Activated T-helper 1 cell treated with anti-CD3 and anti-CD28 coated beads, Interleukin-12 subunit alpha, Interleukin-12 subunit beta, Interleukin-2, Interleukin-4 antibody, amounts not matched to agents 30 ng/mL and 10 ng/mL and 1 ng/mL, durations not matched to agents 14 hours and 24 hours and 36 hours (primary cell): Measurements from ENCODE around the gene CACNA1C. TPM values are rescaled to one million over a fixed set of nuclear protein-coding genes. Genes with fewer than 3 reads are reported as not detected.

Source experiments
- DNase-seq: peaks from one replicate; pipeline ENCODE4 v3.0.0; 2021; ENCODE audit warnings: low spot score
- H3K27ac Mint-ChIP-seq: one replicate; pipeline ENCODE4 v1.8.0; 2021; ENCODE audit warnings: mild to moderate bottlenecking, mixed read lengths
- H3K27me3 Mint-ChIP-seq: one replicate; pipeline ENCODE4 v1.8.0; 2022; ENCODE audit warnings: mild to moderate bottlenecking, moderate library complexity, mixed read lengths; ENCODE audit not compliant: insufficient read depth
- H3K36me3 Mint-ChIP-seq: one replicate; pipeline ENCODE4 v1.8.0; 2021; ENCODE audit warnings: low read depth, mixed read lengths
- H3K4me1 Mint-ChIP-seq: one replicate; pipeline ENCODE4 v1.8.0; 2021; ENCODE audit warnings: low read depth, mixed read lengths
- H3K4me3 Mint-ChIP-seq: one replicate; pipeline ENCODE4 v1.8.0; 2021; ENCODE audit warnings: mild to moderate bottlenecking, moderate library complexity, mixed read lengths
- H3K9me3 Mint-ChIP-seq: one replicate; pipeline ENCODE4 v1.8.0; 2021; ENCODE audit warnings: mixed read lengths
- intact Hi-C: fragments of 100-400 bp; cut with micrococcal nuclease; formaldehyde crosslinking; loops from one replicate; pipeline ENCODE4 v1.15.1; 2024
- total RNA-seq: library from RNA; stranded (reverse); gene quantifications from 2 replicates; pipeline ENCODE4 v1.2.3, GENCODE V29; 2022

The CACNA1C gene
- total RNA-seq, 1 donor from 2014 or later: 0.18 TPM

DNA sequence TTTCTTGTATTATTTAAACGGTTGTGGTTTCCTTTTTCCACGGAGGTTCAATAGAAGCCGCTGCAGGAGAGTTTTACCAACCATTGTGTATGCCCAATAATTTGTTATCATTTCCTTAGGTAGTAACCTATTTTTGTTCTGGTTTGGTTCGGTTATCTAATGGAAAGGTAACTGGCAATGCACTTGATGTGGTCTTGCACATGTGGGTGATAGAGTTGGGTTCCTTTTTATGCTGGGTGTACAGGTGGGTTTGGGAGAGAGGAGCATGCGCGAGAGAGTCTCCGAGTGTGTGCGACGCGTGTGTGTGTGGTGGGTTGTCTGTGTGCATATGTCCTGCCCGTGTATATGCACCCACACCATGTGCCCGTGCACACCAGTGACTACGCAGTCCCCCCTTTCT, 639.3 kb downstream of the CACNA1C start:
- peak overlapping the region; percentile 84 for H3K4me3 Mint-ChIP-seq
- peaks cover 16% of the 10 kb centered on the region for H3K27me3 Mint-ChIP-seq
- H3K27ac Mint-ChIP-seq: peak overlapping the region; percentile 86
- no peaks in the 10 kb centered on the region for H3K9me3 Mint-ChIP-seq
- peaks cover 39% of the 10 kb centered on the region for H3K4me1 Mint-ChIP-seq
- H3K36me3 Mint-ChIP-seq: peaks cover 3% of the 10 kb centered on the region
- intact Hi-C loops: loop anchor here (1.0 to 10.0 kb wide), 4 partner anchors 60 to 687 kb away; partner anchors contain the start of genes DCP1B, FOXM1 and RHNO1
- DNase-seq: no peak

DNA sequence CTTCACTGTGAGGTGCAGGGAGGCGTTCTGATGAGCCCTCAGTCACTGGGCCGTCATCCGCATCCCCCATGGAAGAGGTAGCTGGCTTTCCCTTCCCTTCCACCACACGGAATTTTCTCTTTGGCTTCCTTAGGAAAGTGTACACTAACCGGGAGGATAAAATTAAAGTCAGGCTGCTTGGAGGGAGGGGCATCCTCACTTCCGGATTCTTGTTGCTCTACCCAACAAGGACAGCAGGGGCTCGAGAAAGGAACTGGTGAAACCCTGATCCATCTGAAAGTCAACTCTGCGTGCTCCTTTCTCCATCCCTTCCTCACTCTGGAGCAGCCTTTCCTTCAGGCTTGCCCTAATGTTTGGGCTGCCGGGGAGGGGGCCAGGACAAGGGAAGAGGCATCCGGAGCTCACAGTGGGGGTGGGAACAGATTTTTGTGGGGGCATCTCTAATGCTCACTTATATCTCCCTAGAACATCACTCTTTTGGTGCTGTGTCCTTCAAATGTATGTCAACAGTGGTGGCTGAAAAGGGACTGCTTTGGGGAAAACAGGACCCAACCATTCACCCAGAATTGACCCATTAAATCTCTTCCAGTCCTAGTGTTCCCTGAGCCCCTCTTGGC, 640.6 kb downstream of the CACNA1C start:
- intact Hi-C loops: loop anchor here (5.0 to 10.0 kb wide), 3 partner anchors 184 to 689 kb away; partner anchors contain the start of genes DCP1B, FOXM1 and RHNO1
- Mint-ChIP-seq H3K9me3 (no peaks in the 10 kb centered on the region), H3K27ac (no peak overlapping the region), H3K4me3 (peak overlapping the region; percentile 45), H3K4me1 (peaks cover 39% of the 10 kb centered on the region), H3K36me3 (peaks cover 3% of the 10 kb centered on the region), H3K27me3 (peaks cover 17% of the 10 kb centered on the region)
- DNase-seq: no peak

DNA sequence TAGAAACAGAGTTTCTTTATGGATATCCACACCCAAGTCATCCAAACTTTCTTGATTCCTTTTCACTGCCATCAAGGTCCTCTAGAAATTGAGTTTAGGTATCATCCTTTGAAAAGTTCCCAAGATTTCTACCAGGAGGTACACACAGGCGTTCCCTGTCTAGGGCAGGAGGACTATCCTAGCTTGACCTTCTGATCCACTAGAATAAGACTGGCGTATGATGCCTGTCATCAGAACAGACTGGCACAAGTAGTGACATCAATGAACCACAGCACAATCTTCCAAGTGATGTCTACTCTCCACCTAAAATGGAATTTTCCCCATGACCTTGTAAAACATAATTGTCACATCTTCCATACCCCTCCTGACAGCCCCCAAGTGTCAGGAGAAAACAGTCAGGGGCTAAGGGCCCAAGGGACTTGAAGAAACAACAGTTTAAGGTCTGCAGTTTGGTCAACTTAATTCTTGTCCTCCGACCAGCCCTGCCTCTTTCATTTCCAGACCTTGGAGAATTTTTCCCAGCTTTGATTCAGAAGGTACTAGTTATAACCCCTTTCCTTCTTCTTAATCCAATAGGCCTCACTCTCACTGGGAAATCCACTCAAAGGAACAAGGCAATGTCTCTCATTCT, 641.3 kb downstream of the CACNA1C start:
- Mint-ChIP-seq H3K36me3 (peaks cover 3% of the 10 kb centered on the region), H3K4me1 (peaks cover 39% of the 10 kb centered on the region), H3K4me3 (no peak overlapping the region), H3K27me3 (peaks cover 17% of the 10 kb centered on the region), H3K27ac (no peak overlapping the region), H3K9me3 (no peaks in the 10 kb centered on the region)
- DNase-seq: no peak
- intact Hi-C loops: loop anchor here (5.0 to 10.0 kb wide), 3 partner anchors 183 to 689 kb away; partner anchors contain the start of genes DCP1B, FOXM1 and RHNO1

- Mint-ChIP-seq H3K27ac (no peak overlapping the region), H3K9me3 (no peaks in the 10 kb centered on the region), H3K36me3 (no peaks in the 10 kb centered on the region), H3K4me1 (peaks cover 23% of the 10 kb centered on the region), H3K27me3 (peaks cover 19% of the 10 kb centered on the region), H3K4me3 (no peak overlapping the region)
- no peak for DNase-seq
- intact Hi-C loops: loop anchor here (10.0 kb wide), 1 partner anchor 691 kb away; the partner anchor contains the start of gene DCP1B
These were observed 643.3 kb downstream of the CACNA1C start for GRCh38 chr12:2696136-2696535.

DNA sequence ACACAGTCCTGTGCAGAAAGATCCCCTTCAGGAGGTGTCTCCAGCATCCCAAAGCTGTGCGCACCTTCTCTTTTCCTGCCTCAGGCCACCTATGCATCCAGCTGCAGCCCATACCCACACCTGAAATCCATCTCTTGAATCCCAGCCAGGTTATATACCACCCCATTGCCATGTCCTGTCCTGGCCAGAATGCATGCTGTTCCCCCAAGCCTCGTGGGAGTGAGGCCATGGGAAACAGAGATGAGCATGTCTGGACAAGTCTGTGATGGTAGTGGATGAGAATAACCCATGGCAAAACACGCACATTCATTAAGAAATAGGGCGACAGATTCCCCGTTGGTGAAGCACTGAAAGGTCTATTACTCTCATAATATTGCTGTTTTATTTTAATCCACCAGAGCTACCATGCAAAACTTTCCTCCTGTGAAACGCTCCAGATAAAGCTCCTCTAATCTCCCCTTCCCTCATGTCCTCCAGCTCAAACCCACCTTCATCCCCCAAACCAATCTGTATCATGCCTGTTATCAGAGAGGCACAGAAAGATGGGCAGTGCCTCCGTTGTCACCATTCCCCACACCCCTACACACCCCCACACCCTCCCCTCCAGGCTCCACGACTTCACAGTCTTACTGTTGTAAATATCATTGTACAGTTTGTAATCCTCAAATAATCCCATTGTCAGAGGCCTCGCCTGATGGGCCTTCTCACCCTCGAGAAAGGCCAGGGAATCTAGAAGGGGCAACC, 644.4 kb downstream of the CACNA1C start:
- no peak for DNase-seq
- Mint-ChIP-seq H3K9me3 (no peaks in the 10 kb centered on the region), H3K36me3 (no peaks in the 10 kb centered on the region), H3K4me3 (no peak overlapping the region), H3K27ac (no peak overlapping the region), H3K27me3 (peaks cover 22% of the 10 kb centered on the region), H3K4me1 (peaks cover 17% of the 10 kb centered on the region)
- intact Hi-C loops: loop anchor here (10.0 kb wide), 1 partner anchor 692 kb away; the partner anchor contains the start of gene DCP1B

- Mint-ChIP-seq H3K4me1 (peaks cover 4% of the 10 kb centered on the region), H3K27ac (no peak overlapping the region), H3K36me3 (no peaks in the 10 kb centered on the region), H3K27me3 (peaks cover 30% of the 10 kb centered on the region), H3K4me3 (no peak overlapping the region), H3K9me3 (no peaks in the 10 kb centered on the region)
- no peak for DNase-seq
- intact Hi-C loops: loop anchor here (10.0 kb wide), 1 partner anchor 694 kb away; the partner anchor contains the start of gene DCP1B
These were observed 645.8 kb downstream of the CACNA1C start for GRCh38 chr12:2698566-2698965.

- no peak overlapping the region for H3K4me3 Mint-ChIP-seq
- no peaks in the 10 kb centered on the region for H3K4me1 Mint-ChIP-seq
- H3K36me3 Mint-ChIP-seq: no peaks in the 10 kb centered on the region
- H3K27me3 Mint-ChIP-seq: peaks cover 31% of the 10 kb centered on the region
- DNase-seq: no peak
- H3K9me3 Mint-ChIP-seq: peaks cover 18% of the 10 kb centered on the region
- H3K27ac Mint-ChIP-seq: no peak overlapping the region
- intact Hi-C loops: no loop called here
These were observed 657.9 kb downstream of the CACNA1C start for GRCh38 chr12:2710701-2711100.

- no peaks in the 10 kb centered on the region for H3K4me1 Mint-ChIP-seq
These were observed 666.6 kb downstream of the CACNA1C start for GRCh38 chr12:2719392-2719791.

DNA sequence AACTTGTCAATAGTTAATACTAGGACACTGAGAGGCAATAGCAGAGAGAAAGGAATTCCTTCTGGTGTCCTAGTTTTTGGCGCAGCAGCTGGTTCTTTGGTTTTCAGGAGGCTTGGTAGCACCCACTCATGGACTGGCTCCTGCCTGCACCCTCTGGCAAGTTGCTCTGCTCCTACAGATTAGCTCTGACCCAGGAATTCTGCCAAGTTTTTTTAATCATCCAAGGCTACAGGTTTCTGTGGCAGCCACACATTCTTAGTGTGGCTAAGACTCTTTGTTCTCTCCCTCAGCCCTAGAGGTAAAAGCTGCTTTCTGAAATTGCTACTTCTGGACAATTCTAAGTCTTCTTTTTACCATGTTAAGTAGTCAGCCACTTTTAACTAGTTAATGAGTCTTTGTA, 670.0 kb downstream of the CACNA1C start:
- H3K4me1 Mint-ChIP-seq: no peaks in the 10 kb centered on the region
- no peaks in the 10 kb centered on the region for H3K36me3 Mint-ChIP-seq
- H3K9me3 Mint-ChIP-seq: no peaks in the 10 kb centered on the region
- DNase-seq: no peak
- peaks cover 9% of the 10 kb centered on the region for H3K27me3 Mint-ChIP-seq
- no peak overlapping the region for H3K4me3 Mint-ChIP-seq
- intact Hi-C loops: no loop called here
- H3K27ac Mint-ChIP-seq: no peak overlapping the region

More at GRCh38 chr12:2719392-2719791, 666.6 kb downstream of the CACNA1C start:
- Mint-ChIP-seq H3K9me3 (no peaks in the 10 kb centered on the region), H3K27me3 (peaks cover 15% of the 10 kb centered on the region), H3K27ac (no peak overlapping the region), H3K4me3 (no peak overlapping the region), H3K36me3 (no peaks in the 10 kb centered on the region)
- DNase-seq: no peak
- intact Hi-C loops: no loop called here

DNA sequence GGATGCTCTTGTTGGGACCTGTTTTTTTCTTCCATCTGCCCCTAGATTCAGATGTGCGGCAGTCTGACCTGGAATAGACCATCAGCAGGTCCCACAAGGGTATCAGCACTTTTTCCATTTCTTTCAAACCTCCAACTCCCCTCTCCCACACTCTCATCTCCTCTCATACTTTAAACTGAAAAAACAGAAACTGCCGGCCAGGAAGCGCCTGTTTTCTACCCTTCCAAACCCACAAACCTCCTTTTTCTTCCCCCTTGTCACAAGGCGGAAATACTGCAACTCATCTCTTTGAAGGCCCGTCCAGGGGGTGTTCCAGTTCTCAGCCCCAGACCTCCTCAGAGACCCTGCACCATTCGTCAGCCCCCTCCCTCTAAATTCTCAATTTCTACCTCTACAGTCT, 679.5 kb downstream of the CACNA1C start:
- Mint-ChIP-seq H3K9me3 (no peaks in the 10 kb centered on the region), H3K4me3 (peak overlapping the region; percentile 9)
- intact Hi-C loops: no loop called here

DNA sequence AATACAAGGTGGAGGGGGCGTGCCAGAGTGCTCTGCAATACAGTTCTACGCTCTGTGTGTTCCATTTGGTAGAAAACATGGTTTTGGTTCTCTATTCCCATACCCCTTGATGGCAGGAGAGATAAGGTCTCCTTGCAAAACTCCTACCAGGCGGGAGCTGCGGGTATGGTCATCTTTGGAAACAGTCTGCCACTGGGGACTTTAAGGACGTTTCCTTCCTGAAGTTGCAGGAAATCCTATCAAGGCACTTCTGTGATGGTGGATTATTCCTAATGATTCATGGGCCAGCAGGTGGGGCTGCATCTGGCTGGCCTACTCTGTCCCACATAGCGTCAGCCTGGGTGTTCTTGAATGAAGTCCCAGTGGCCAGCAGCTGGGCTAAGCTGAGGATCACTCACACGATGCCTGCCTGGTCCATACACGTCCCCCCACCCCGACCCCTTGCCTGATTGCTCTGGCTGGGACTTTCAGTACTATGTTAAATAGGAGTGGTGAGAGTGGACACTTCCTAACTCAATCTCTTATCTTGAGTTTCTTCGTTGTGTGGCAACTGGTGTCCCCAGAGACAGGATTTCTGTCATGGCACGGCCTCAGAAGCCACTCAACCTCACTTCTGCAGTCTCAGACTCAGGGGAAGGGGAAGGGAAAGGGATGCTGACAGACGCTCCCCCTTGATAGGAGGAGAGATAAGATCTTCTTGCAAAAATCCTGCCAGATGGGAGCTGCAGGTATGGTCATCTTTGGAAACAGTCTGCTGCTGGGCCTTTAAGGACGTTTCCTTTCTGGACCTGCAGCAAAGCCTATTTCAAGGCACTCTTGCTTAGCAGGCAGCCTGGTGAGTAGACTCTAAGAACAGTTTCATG, 680.9 kb downstream of the CACNA1C start:
- no peak for DNase-seq
- intact Hi-C loops: no loop called here
- Mint-ChIP-seq H3K9me3 (no peaks in the 10 kb centered on the region), H3K27me3 (peaks cover 6% of the 10 kb centered on the region), H3K4me3 (no peak overlapping the region), H3K36me3 (no peaks in the 10 kb centered on the region), H3K27ac (no peak overlapping the region), H3K4me1 (peaks cover 18% of the 10 kb centered on the region)

More for the DNA sequence above, 679.5 kb downstream of the CACNA1C start:
- Mint-ChIP-seq H3K27ac (peak overlapping the region; percentile 57), H3K36me3 (no peaks in the 10 kb centered on the region), H3K27me3 (peaks cover 12% of the 10 kb centered on the region), H3K4me1 (peaks cover 18% of the 10 kb centered on the region)
- DNase-seq: no peak

GRCh38 chr12:2735432-2735831, 682.6 kb downstream of the CACNA1C start:
- intact Hi-C loops: no loop called here
- no peak overlapping the region for H3K4me3 Mint-ChIP-seq
- DNase-seq: no peak
- H3K27ac Mint-ChIP-seq: no peak overlapping the region
- H3K9me3 Mint-ChIP-seq: no peaks in the 10 kb centered on the region
- peaks cover 3% of the 10 kb centered on the region for H3K27me3 Mint-ChIP-seq
- peaks cover 18% of the 10 kb centered on the region for H3K4me1 Mint-ChIP-seq
- no peaks in the 10 kb centered on the region for H3K36me3 Mint-ChIP-seq
